HEK293 (cell line): ENCODE results near the gene NLRP8.

Experiments used
- CTCF ChIA-PET: fragments of 350-600 bp; formaldehyde crosslinking; extraction: SDS; loops from one replicate; lab custom pipeline; 2021; ENCODE audit warnings: antibody characterized with exemption; lab: Yijun Ruan, JAX
- POLR2A ChIA-PET: fragments of 300-600 bp; formaldehyde crosslinking; extraction: SDS; loops from one replicate; lab custom pipeline; 2020; ENCODE audit warnings: antibody characterized with exemption, inconsistent platforms; lab: Yijun Ruan, JAX
- H3K27ac ChIP-seq: fragments of 200-500 bp; sonication (Bioruptor generic); 2 replicates; pipeline ENCODE4 v1.5.1; 2014; ENCODE audit warnings: low read depth, low read length, control low read depth, inconsistent platforms; ENCODE audit errors: extremely low read depth
- H3K36me3 ChIP-seq, 2 experiments: fragments of 200-500 bp in 1 of 2; sonication (Bioruptor generic) in 1 of 2; 1 replicate in 1 of 2; 2 replicates in 1 of 2; pipeline ENCODE4 v1.5.1; 2014 to 2017; ENCODE audit warnings: inconsistent platforms in 2 of 2, low read length in 2 of 2; ENCODE audit not compliant: control insufficient read depth in 2 of 2, insufficient read depth in 1 of 2
- H3K4me1 ChIP-seq: fragments of 200-500 bp; sonication (Bioruptor generic); 2 replicates; pipeline ENCODE4 v1.5.1; 2014; ENCODE audit warnings: mild to moderate bottlenecking, low read length, inconsistent platforms; ENCODE audit not compliant: control insufficient read depth, insufficient read depth
- H3K4me3 ChIP-seq: 2 replicates; pipeline ENCODE4 v1.5.1; 2011; ENCODE audit warnings: low read depth, mild to moderate bottlenecking, control low read depth, low read length, moderate library complexity
- H3K9me3 ChIP-seq: fragments of 200-500 bp; sonication (Bioruptor generic); 2 replicates; pipeline ENCODE4 v1.5.1; 2014; ENCODE audit warnings: low read depth, low read length, inconsistent platforms; ENCODE audit not compliant: control insufficient read depth, insufficient read depth
- CTCF ChIP-seq: fragments of 450-650 bp; formaldehyde crosslinking; IDR thresholded peaks from 2 replicates; pipeline ENCODE4 v1.5.1; 2016; ENCODE audit warnings: missing biosample characterization, missing genetic modification characterization
- KLF9 ChIP-seq: fragments of 450-650 bp; formaldehyde crosslinking; IDR thresholded peaks from 2 replicates; pipeline ENCODE4 v1.5.1; 2016; ENCODE audit warnings: missing biosample characterization, missing genetic modification characterization, low read depth
- PRDM2 ChIP-seq: fragments of 450-650 bp; formaldehyde crosslinking; IDR thresholded peaks from 2 replicates; pipeline ENCODE4 v1.5.1; 2016; ENCODE audit warnings: missing biosample characterization, missing genetic modification characterization, borderline replicate concordance
- SP2 ChIP-seq: fragments of 450-650 bp; formaldehyde crosslinking; IDR thresholded peaks from 2 replicates; pipeline ENCODE4 v1.5.1; 2016; ENCODE audit warnings: missing biosample characterization, missing genetic modification characterization
- ZBTB44 ChIP-seq: fragments of 450-650 bp; IDR thresholded peaks from 2 replicates; pipeline ENCODE4 v1.5.1; 2018; ENCODE audit warnings: missing biosample characterization, mild to moderate bottlenecking, missing genetic modification characterization
- ZBTB7A ChIP-seq: fragments of 450-650 bp; formaldehyde crosslinking; IDR thresholded peaks from 2 replicates; pipeline ENCODE4 v1.5.1; 2016; ENCODE audit warnings: low read depth, missing biosample characterization, missing genetic modification characterization
- ZNF19 ChIP-seq: fragments of 450-650 bp; formaldehyde crosslinking; IDR thresholded peaks from 2 replicates; pipeline ENCODE4; 2016; ENCODE audit warnings: missing biosample characterization, missing genetic modification characterization, low read depth
- ZNF292 ChIP-seq: fragments of 450-650 bp; formaldehyde crosslinking; IDR thresholded peaks from 2 replicates; pipeline ENCODE4 v1.5.1; 2016; ENCODE audit warnings: low read depth, missing biosample characterization, missing genetic modification characterization, borderline replicate concordance
- ZNF510 ChIP-seq: fragments of 450-650 bp; formaldehyde crosslinking; IDR thresholded peaks from 2 replicates; pipeline ENCODE4 v1.5.1; 2018; ENCODE audit warnings: mild to moderate bottlenecking, missing genetic modification characterization, missing biosample characterization; ENCODE audit not compliant: insufficient replicate concordance
- ZNF513 ChIP-seq: fragments of 450-650 bp; IDR thresholded peaks from 2 replicates; pipeline ENCODE4 v1.5.1; 2018; ENCODE audit warnings: missing biosample characterization, missing genetic modification characterization
- ZNF549 ChIP-seq: fragments of 450-650 bp; IDR thresholded peaks from 2 replicates; pipeline ENCODE4 v1.5.1; 2018; ENCODE audit warnings: missing biosample characterization, missing genetic modification characterization, mild to moderate bottlenecking, inconsistent platforms, moderate library complexity
- ZNF596 ChIP-seq: fragments of 450-650 bp; IDR thresholded peaks from 2 replicates; pipeline ENCODE4 v1.5.0; 2018; ENCODE audit warnings: missing biosample characterization, mild to moderate bottlenecking, missing genetic modification characterization, moderate library complexity
- ZNF677 ChIP-seq: fragments of 450-650 bp; IDR thresholded peaks from 2 replicates; pipeline ENCODE4 v1.5.0; 2018; ENCODE audit warnings: missing biosample characterization, mild to moderate bottlenecking, missing genetic modification characterization, moderate library complexity
- ZSCAN18 ChIP-seq: fragments of 450-650 bp; formaldehyde crosslinking; IDR thresholded peaks from 2 replicates; pipeline ENCODE4 v1.5.1; 2016; ENCODE audit warnings: missing biosample characterization, missing genetic modification characterization
- TF ChIP-seq, protein P1 (sequence below): fragments of 450-650 bp; formaldehyde crosslinking; IDR thresholded peaks from 2 replicates; pipeline ENCODE4 v1.5.1; 2016; ENCODE audit warnings: missing biosample characterization, missing genetic modification characterization

The NLRP8 gene

DNA sequence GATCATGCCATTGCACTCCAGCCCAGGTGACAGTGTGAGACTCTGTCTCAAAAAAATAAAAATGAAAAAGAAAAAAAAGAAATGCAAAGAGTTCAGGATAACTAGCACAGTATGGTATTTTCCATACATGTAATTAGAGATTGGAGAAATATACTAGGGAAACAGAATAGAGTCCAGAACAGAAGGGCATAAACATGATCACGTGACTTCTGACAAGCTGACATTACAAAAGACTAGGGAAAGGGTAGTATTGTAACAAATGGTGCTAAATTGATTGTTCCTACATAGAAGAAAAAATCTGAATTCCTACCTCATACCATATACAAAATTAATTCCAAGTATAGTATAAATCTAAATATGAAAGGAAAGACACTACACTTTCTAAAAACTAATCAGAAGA, 37.6 kb downstream of the NLRP8 start:
- Histone ChIP-seq H3K9me3 (no peaks in the 10 kb centered on the region), H3K4me3 (no peak overlapping the region), H3K4me1 (no peaks in the 10 kb centered on the region), H3K27ac (no peak overlapping the region), H3K36me3 (no peaks in the 10 kb centered on the region)
- ChIA-PET POLR2A (no interaction called here), CTCF (no interaction called here)
- no peak for TF ChIP-seq ZNF549 (tag by site-specific recombination)
- TF ChIP-seq ZBTB7A (tag by site-specific recombination), result no peak
- TF ChIP-seq ZNF510, result no peak
- TF ChIP-seq, protein P1, sequence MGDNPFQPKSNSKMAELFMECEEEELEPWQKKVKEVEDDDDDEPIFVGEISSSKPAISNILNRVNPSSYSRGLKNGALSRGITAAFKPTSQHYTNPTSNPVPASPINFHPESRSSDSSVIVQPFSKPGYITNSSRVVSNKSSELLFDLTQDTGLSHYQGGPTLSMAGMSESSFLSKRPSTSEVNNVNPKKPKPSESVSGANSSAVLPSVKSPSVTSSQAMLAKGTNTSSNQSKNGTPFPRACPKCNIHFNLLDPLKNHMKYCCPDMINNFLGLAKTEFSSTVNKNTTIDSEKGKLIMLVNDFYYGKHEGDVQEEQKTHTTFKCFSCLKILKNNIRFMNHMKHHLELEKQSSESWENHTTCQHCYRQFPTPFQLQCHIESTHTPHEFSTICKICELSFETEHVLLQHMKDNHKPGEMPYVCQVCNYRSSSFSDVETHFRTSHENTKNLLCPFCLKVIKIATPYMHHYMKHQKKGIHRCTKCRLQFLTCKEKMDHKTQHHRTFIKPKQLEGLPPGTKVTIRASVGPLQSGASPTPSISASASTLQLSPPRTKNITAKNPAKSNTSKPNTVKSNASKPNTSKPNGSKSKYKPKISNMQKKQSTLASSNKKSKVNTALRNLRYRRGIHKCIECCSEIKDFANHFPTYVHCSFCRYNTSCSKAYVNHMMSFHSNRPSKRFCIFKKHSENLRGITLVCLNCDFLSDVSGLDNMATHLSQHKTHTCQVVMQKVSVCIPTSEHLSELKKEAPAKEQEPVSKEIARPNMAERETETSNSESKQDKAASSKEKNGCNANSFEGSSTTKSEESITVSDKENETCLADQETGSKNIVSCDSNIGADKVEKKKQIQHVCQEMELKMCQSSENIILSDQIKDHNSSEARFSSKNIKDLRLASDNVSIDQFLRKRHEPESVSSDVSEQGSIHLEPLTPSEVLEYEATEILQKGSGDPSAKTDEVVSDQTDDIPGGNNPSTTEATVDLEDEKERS (tag by site-specific recombination), result no peak

DNA sequence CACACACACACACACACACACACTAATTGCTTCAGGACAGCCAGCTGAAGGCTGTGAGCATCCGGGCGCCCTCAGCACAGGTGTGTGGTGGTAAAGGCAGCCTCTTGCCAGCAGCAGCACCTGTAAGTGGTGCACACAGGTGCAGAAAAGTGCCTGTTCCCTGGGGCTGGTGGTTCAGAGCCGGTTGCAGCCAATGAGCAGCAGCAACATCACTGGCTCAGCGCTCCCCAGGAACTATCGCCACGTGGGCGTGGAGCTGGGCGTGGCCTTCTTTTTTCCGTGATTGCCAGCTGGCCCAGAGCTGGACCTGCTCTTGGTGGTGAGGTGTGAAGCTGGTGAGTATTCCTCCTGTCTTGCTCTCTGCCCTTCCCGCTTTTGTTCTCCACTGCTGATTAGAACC, 38.9 kb downstream of the NLRP8 start, which contains the start of gene NLRP5:
Gene NLRP5, plus strand, starts transcription at position 289 of the 400 bp plus-strand sequence.
- Histone ChIP-seq H3K27ac (no peak within 1 kb of the TSS), H3K4me1 (no peaks in the 10 kb centered on the region)
- no peak for TF ChIP-seq CTCF
- TF ChIP-seq PRDM2 (tag by site-specific recombination), result no peak
- peak; percentile 41; the same call in 1 of the 2 replicates for TF ChIP-seq KLF9 (tag by site-specific recombination)
- TF ChIP-seq, all 188 proteins: peak for 1
- H3K9me3 ChIP-seq, result no peaks in the 10 kb centered on the region
- no peaks in the 10 kb centered on the region for H3K36me3 ChIP-seq
- no peak within 1 kb of the TSS for H3K4me3 ChIP-seq
- ChIA-PET POLR2A (no interaction called here), CTCF (no interaction called here)

GRCh38 chr19:55990831-55991230, 43.2 kb downstream of the NLRP8 start:
- H3K9me3 ChIP-seq, result no peaks in the 10 kb centered on the region
- CTCF ChIA-PET, result no interaction called here
- no peaks in the 10 kb centered on the region for H3K36me3 ChIP-seq
- no peaks in the 10 kb centered on the region for H3K4me1 ChIP-seq
- POLR2A ChIA-PET, result no interaction called here
- H3K27ac ChIP-seq, result no peak overlapping the region
- H3K4me3 ChIP-seq, result no peak overlapping the region
- TF ChIP-seq SP2 (tag by site-specific recombination), result no peak
- no peak for TF ChIP-seq ZNF677 (tag by site-specific recombination)
- no peak for TF ChIP-seq ZNF513 (tag by site-specific recombination)
- TF ChIP-seq ZBTB44, result no peak
- no peak for TF ChIP-seq ZNF292 (tag by site-specific recombination)
- TF ChIP-seq ZNF596 (tag by site-specific recombination), result no peak
- no peak for TF ChIP-seq ZBTB7A (tag by site-specific recombination)
- no peak for TF ChIP-seq ZNF19 (tag by site-specific recombination)
- TF ChIP-seq ZSCAN18 (tag by site-specific recombination), result no peak
